Panc1 (cell line): ENCODE data around the gene TASOR. TPM values are rescaled to one million over a fixed set of nuclear protein-coding genes. Genes with fewer than 3 reads are reported as not detected.

Source experiments
- ATAC-seq: fragments of 200-7000 bp; cut with Tn5 transposase; 2 replicates; pipeline ENCODE4 v1.9.1; 2020; ENCODE audit warnings: mild to moderate bottlenecking, moderate library complexity
- Bru-seq: library from RNA; stranded (reverse); fragments of 400-500 nt; gene quantifications from one replicate; lab custom pipeline; 2021; lab: Mats Ljungman, UMichigan
- BruChase-seq, 2 experiments: library from RNA; stranded (reverse); fragments of 400-500 nt; gene quantifications; one replicate each; lab custom pipeline; 2021; lab: Mats Ljungman, UMichigan
- BruUV-seq: library from RNA; stranded (reverse); fragments of 400-500 nt; replicated peaks from 2 replicates; lab custom pipeline; 2021; lab: Mats Ljungman, UMichigan
- CTCF ChIA-PET: fragments of 300-600 bp; sonication (Branson Sonifier 250); formaldehyde crosslinking; loops from one replicate; lab custom pipeline; 2022; ENCODE audit warnings: antibody characterized with exemption; lab: Charles Lee
- POLR2A ChIA-PET: fragments of 300-600 bp; sonication (Branson Sonifier 250); formaldehyde crosslinking; loops from one replicate; lab custom pipeline; 2022; ENCODE audit warnings: antibody characterized with exemption; lab: Charles Lee
- DNase-seq: peaks from one replicate; pipeline ENCODE4 v3.0.0-alpha.2; 2010; ENCODE audit warnings: low read depth, low spot score
- H3K27ac ChIP-seq: 2 replicates; pipeline ENCODE4 v1.5.1; 2011; ENCODE audit warnings: mild to moderate bottlenecking, low read length, inconsistent platforms
- H3K27me3 ChIP-seq: fragments of 200-500 bp; sonication (Bioruptor generic); 2 replicates; pipeline ENCODE4 v1.6.0; 2014; ENCODE audit warnings: low read length, inconsistent platforms; ENCODE audit not compliant: control insufficient read depth, insufficient read depth
- H3K36me3 ChIP-seq: fragments of 200-500 bp; sonication (Bioruptor generic); 2 replicates; pipeline ENCODE4 v1.5.1; 2014; ENCODE audit warnings: inconsistent platforms, mild to moderate bottlenecking, low read length, moderate library complexity; ENCODE audit not compliant: control insufficient read depth, insufficient read depth
- H3K4me1 ChIP-seq: 2 replicates; pipeline ENCODE4 v1.5.1; 2011; ENCODE audit warnings: inconsistent platforms, mild to moderate bottlenecking, low read length, moderate library complexity; ENCODE audit not compliant: control insufficient read depth, insufficient read depth
- H3K4me3 ChIP-seq, 2 experiments: 2 replicates each; pipeline ENCODE4 v1.5.1; 2011 to 2012; ENCODE audit warnings: low read depth in 2 of 2, low read length in 2 of 2, mild to moderate bottlenecking in 2 of 2, inconsistent platforms in 1 of 2, moderate library complexity in 1 of 2
- H3K9me3 ChIP-seq: fragments of 200-500 bp; sonication (Bioruptor generic); 2 replicates; pipeline ENCODE4 v1.5.1; 2014; ENCODE audit warnings: low read depth, mild to moderate bottlenecking, inconsistent platforms, low read length, moderate library complexity; ENCODE audit not compliant: control insufficient read depth, insufficient read depth
- CTCF ChIP-seq: fragments of 450-650 bp; IDR thresholded peaks from 2 replicates; pipeline ENCODE4 v1.5.1; 2017; ENCODE audit warnings: mild to moderate bottlenecking
- POLR2AphosphoS5 ChIP-seq: IDR thresholded peaks from 2 replicates; pipeline ENCODE4 v1.6.1; 2012; ENCODE audit warnings: mild to moderate bottlenecking, low read depth, low read length, moderate library complexity
- SIN3A ChIP-seq: IDR thresholded peaks from 2 replicates; pipeline ENCODE4 v1.6.1; 2012; ENCODE audit warnings: low read depth, mild to moderate bottlenecking, low read length, moderate library complexity, borderline replicate concordance; ENCODE audit not compliant: insufficient read depth
- TCF7L2 ChIP-seq: IDR thresholded peaks from 2 replicates; pipeline ENCODE4 v1.6.1; 2011; ENCODE audit warnings: mild to moderate bottlenecking, low read depth, low read length, inconsistent platforms
- in situ Hi-C: cut with HindIII; loops from 2 replicates; pipeline ENCODE4 v1.10.0; 2016; ENCODE audit warnings: low sequenced_read_pairs, low pct_unique_long_range_greater_than_20kb
- intact Hi-C: fragments of 100-400 bp; cut with micrococcal nuclease; formaldehyde crosslinking; loops from one replicate; pipeline ENCODE4 v1.10.0; 2022; ENCODE audit not compliant: unreplicated experiment
- long read RNA-seq: library from polyadenylated mRNA; unstranded; transcript quantifications from one replicate; pipeline ENCODE4 v2.0.0, GENCODE V29; 2021; ENCODE audit not compliant: unreplicated experiment
- polyA plus RNA-seq: library from polyadenylated mRNA; unstranded; fragments of >200 nt; gene quantifications from one replicate; pipeline ENCODE4 v1.2.1, GENCODE V29; 2012; ENCODE audit warnings: missing spikeins; ENCODE audit not compliant: insufficient read length
- total RNA-seq: library from RNA; stranded (reverse); gene quantifications from one replicate; pipeline ENCODE4 v1.2.1, GENCODE V29; 2021; ENCODE audit not compliant: unreplicated experiment
- TF ChIP-seq, protein P1 (sequence below), 2 experiments: IDR thresholded peaks; 2 replicates each; pipeline ENCODE4 v1.6.1; 2011 to 2012; ENCODE audit warnings: low read depth in 2 of 2, control low read depth in 1 of 2, low read length in 1 of 2, mild to moderate bottlenecking in 1 of 2, moderate library complexity in 1 of 2; ENCODE audit not compliant: insufficient read depth in 1 of 2

Gene TASOR
- total RNA-seq (55.6 TPM), Bru-seq, nascent RNA (percentile 89 among the genes with signal in this experiment), BruChase-seq, experiment 1, labeled RNA remaining after a 2-hour chase (percentile 92 among the genes with signal in this experiment), BruChase-seq, experiment 2, labeled RNA remaining after a 6-hour chase (percentile 94 among the genes with signal in this experiment)
- 22.2 TPM for polyA plus RNA-seq
- long read RNA-seq, full-length matches to known transcripts, result 8 of 30 reads
- long read RNA-seq, partial matches to known transcripts, result 9 of 30 reads
- long read RNA-seq, other reads (novel, unspliced or antisense), result 13 of 30 reads

DNA sequence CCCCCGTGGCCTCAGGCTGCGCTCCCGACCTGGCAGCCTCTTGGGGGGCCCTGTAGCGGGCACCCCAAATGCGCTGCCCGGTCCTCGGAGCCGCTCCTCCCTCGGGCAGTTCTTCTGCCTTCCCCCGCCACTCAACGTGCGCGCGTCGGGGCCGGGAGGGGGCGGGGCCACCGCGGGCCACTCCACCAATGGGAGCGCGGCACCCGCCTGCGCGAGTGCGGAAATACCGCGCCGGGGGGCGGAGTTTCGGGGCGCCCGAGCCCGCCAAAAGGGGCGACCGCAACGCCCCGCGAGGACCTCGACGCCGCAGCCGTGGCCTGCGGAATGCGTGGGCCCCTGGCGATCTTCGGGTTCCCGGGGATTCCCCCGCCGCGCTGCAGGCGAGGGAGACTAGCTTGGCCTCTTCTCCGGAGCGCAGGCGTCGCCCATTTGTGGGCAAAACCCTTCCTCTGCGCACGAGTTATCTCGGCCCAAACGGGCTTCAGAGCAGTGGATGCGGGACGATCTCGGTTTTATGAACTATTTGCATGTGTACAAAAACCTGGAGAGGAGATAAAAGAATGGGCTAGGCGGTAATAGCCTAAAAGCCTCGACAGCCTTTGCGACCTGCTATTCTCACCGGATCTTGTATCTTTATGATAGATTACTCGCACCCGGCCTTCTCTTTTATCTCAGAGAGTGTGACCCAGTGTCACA, at the start of gene TASOR:
TASOR (minus strand) TSS at position 144 of the 696 bp plus-strand sequence. CDS start 259 bp downstream, outside the sequence.
- intact Hi-C loops, result no loop called here
- no TSS peak for BruUV-seq
- ChIA-PET POLR2A (interaction anchor here (0.6 kb wide), 1 partner anchor 128 kb away, joined by 3 read pairs; no protein-coding TSS in a partner anchor), CTCF (no interaction called here)
- ATAC-seq, result peak; percentile 95
- H3K4me1 ChIP-seq, result no peaks in the 10 kb centered on the region; the same call in 1 of the 2 replicates
- H3K4me3 ChIP-seq, result peak within 1 kb of the TSS; percentile 69 to 87
- in situ Hi-C loops, result no loop called here
- peak within 1 kb of the TSS; percentile 94 for H3K27ac ChIP-seq
- TF ChIP-seq POLR2AphosphoS5 (peak; percentile 60; the same call in 1 of the 2 replicates), CTCF (no peak)
- no peak for DNase-seq
- H3K27me3 ChIP-seq, result no peaks in the 10 kb centered on the region
- H3K36me3 ChIP-seq, result peaks cover 5% of the 10 kb centered on the region
- no peaks in the 10 kb centered on the region for H3K9me3 ChIP-seq

DNA sequence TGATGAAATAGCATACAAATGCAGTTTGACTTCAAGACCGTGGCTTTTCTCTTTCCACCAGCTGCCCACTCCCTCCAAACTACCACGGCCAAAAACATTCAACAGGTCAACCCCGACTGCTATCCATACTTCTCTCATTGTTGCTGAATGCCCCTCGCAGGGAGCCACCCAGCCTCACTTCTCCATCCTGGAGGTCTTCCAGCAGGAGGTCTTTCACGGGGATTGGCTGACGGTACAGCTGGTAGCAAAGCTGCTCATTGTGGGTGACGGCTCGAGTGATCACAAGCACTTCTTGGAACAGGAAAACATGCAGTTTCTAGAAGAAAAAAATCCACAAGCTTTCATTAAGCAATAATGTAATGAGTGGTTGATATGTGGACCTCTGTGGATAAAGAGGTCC, 49.0 kb upstream of the TASOR start:
- POLR2A ChIA-PET, result no interaction called here
- intact Hi-C loops (no loop called here), in situ Hi-C loops (no loop called here)
- BruUV-seq, result no TSS peak
- TF ChIP-seq, protein P1, sequence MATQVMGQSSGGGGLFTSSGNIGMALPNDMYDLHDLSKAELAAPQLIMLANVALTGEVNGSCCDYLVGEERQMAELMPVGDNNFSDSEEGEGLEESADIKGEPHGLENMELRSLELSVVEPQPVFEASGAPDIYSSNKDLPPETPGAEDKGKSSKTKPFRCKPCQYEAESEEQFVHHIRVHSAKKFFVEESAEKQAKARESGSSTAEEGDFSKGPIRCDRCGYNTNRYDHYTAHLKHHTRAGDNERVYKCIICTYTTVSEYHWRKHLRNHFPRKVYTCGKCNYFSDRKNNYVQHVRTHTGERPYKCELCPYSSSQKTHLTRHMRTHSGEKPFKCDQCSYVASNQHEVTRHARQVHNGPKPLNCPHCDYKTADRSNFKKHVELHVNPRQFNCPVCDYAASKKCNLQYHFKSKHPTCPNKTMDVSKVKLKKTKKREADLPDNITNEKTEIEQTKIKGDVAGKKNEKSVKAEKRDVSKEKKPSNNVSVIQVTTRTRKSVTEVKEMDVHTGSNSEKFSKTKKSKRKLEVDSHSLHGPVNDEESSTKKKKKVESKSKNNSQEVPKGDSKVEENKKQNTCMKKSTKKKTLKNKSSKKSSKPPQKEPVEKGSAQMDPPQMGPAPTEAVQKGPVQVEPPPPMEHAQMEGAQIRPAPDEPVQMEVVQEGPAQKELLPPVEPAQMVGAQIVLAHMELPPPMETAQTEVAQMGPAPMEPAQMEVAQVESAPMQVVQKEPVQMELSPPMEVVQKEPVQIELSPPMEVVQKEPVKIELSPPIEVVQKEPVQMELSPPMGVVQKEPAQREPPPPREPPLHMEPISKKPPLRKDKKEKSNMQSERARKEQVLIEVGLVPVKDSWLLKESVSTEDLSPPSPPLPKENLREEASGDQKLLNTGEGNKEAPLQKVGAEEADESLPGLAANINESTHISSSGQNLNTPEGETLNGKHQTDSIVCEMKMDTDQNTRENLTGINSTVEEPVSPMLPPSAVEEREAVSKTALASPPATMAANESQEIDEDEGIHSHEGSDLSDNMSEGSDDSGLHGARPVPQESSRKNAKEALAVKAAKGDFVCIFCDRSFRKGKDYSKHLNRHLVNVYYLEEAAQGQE (IDR thresholded peaks at IDR 0.05; ENCODE audit: insufficient read depth in 1 of 2, low read depth in 2 of 2, low read length in 1 of 2), result no peak
- no peak for TF ChIP-seq SIN3A
- H3K27ac ChIP-seq, result no peak overlapping the region
- DNase-seq (no peak), ATAC-seq (no peak)
- CTCF ChIA-PET, result no interaction called here
- no peaks in the 10 kb centered on the region for H3K27me3 ChIP-seq
- no peaks in the 10 kb centered on the region for H3K9me3 ChIP-seq
- H3K4me3 ChIP-seq, result no peak overlapping the region
- H3K36me3 ChIP-seq, result no peaks in the 10 kb centered on the region
- H3K4me1 ChIP-seq, result no peaks in the 10 kb centered on the region

DNA sequence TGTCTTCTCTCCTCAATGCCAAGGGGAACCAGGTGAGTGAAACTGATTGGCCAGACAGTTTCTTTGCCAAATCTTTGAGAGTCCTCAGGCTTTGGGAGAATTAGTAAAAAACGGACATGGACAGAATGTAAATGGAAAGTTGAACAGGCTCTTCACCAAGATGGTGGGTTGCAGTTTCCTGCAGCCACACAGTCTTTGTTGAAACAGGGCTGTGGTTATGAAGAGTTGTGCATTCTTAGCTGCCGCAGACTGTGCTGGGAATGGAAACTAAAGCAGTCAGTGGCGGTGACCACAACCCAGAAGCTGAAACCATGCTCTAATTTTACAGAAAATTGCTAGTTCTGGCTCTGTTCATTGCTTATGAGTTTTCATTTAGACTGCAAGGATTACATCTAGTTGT, 42.1 kb upstream of the TASOR start:
- Histone ChIP-seq H3K27ac (no peak overlapping the region), H3K4me3 (no peak overlapping the region), H3K36me3 (no peaks in the 10 kb centered on the region), H3K9me3 (no peaks in the 10 kb centered on the region), H3K4me1 (no peaks in the 10 kb centered on the region), H3K27me3 (no peaks in the 10 kb centered on the region)
- no TSS peak for BruUV-seq
- ChIA-PET CTCF (no interaction called here), POLR2A (no interaction called here)
- intact Hi-C loops (no loop called here), in situ Hi-C loops (no loop called here)
- no peak for DNase-seq
- ATAC-seq, result no peak
- TF ChIP-seq, protein P1 (IDR thresholded peaks at IDR 0.05; ENCODE audit: insufficient read depth in 1 of 2, low read depth in 2 of 2, low read length in 1 of 2), result no peak
- no peak for TF ChIP-seq TCF7L2
- no peak for TF ChIP-seq CTCF
- TF ChIP-seq SIN3A, result no peak
